SU-DHL-6 (cell line): ENCODE measurements around the gene FAM72D.
"Not testable (repeated sequence)": the region's sequence is repeated elsewhere in the genome, so short reads cannot be mapped to it uniquely, and the experiment has no call there.

ENCODE experiments used
- CTCF ChIP-seq: fragments of 200-600 bp; sonication (generic); IDR thresholded peaks from one replicate; pipeline ENCODE4 v1.5.1; 2017; ENCODE audit warnings: antibody characterized with exemption, mild to moderate bottlenecking, low read length, moderate library complexity; ENCODE audit not compliant: insufficient read depth, poor library complexity, severe bottlenecking
- EZH2phosphoT487 ChIP-seq: fragments of 200-600 bp; sonication (generic), shearing (Covaris generic); conservative IDR thresholded peaks from 2 replicates; pipeline ENCODE4 v1.6.1; 2018; ENCODE audit warnings: mild to moderate bottlenecking, antibody characterized with exemption, low read length, moderate library complexity, mixed read lengths

GRCh38 chr1:145063941-145064648 is 31.7 kb upstream of the FAM72D start:
- TF ChIP-seq CTCF, EZH2phosphoT487: not testable (repeated sequence)
